Esophagus muscularis mucosa (tissue), 4 donors: ENCODE results near the gene FAM107B. TPM values are rescaled to one million over a fixed set of nuclear protein-coding genes. Genes with fewer than 3 reads are reported as not detected.

Experiments used
- DNase-seq: peaks from one replicate; pipeline ENCODE4 v3.0.0-alpha.2; 2017; ENCODE audit errors: extremely low spot score
- H3K27ac ChIP-seq, 4 donors: fragments of 200-600 bp; sonication (generic); replicated peaks in 1 of 4; 1 replicate in 3 of 4; 2 replicates in 1 of 4; pipeline ENCODE4 v1.5.1; 2016 to 2019; ENCODE audit warnings: mild to moderate bottlenecking in 1 of 4
- H3K27me3 ChIP-seq, 4 donors: fragments of 200-600 bp; sonication (generic); one replicate each; pipeline versions ENCODE4 v1.5.1 to v1.6.0; 2016 to 2019
- H3K36me3 ChIP-seq, 4 donors: fragments of 200-600 bp; sonication (generic); one replicate each; pipeline ENCODE4 v1.5.1; 2016 to 2019
- H3K4me1 ChIP-seq, 4 donors: fragments of 200-600 bp; sonication (generic); one replicate each; pipeline ENCODE4 v1.5.1; 2016 to 2019
- H3K4me3 ChIP-seq, 4 donors: fragments of 200-600 bp; sonication (generic); 1 replicate in 2 of 4; 2 replicates in 2 of 4; pipeline ENCODE4 v1.5.1; 2016 to 2019; ENCODE audit warnings: mild to moderate bottlenecking in 4 of 4, moderate library complexity in 1 of 4
- H3K9me3 ChIP-seq, 4 donors: fragments of 200-600 bp; sonication (generic); 1 replicate in 3 of 4; 2 replicates in 1 of 4; pipeline ENCODE4 v1.5.1; 2016 to 2019
- EP300 ChIP-seq: sonication (generic); formaldehyde crosslinking; IDR thresholded peaks from one replicate; pipeline ENCODE4 v1.6.1; 2017; ENCODE audit warnings: antibody characterized with exemption
- POLR2A ChIP-seq: fragments of 450-650 bp; IDR thresholded peaks from one replicate; pipeline ENCODE4 v1.6.1; 2017; ENCODE audit warnings: antibody characterized with exemption, moderate library complexity, mild to moderate bottlenecking, low read depth
- POLR2AphosphoS5 ChIP-seq, 2 donors: sonication (generic); formaldehyde crosslinking; IDR thresholded peaks; one replicate each; pipeline ENCODE4 v1.6.1; 2017; ENCODE audit warnings: antibody characterized with exemption in 2 of 2
- WGBS: methylation state at CpG from one replicate; pipeline ENCODE4 v1.1.5; 2018; 5-methylcytosine and 5-hydroxymethylcytosine counted together
- intact Hi-C: fragments of 100-400 bp; cut with DNase I; formaldehyde crosslinking; loops from one replicate; pipeline ENCODE4 v1.15.1; 2023
- total RNA-seq, 4 donors: library from RNA; depleted of rRNA; stranded (reverse); fragments of >200 nt; gene quantifications; one replicate each; pipeline versions ENCODE4 v1.1.0 to v1.2.1, GENCODE V29; 2016
- TF ChIP-seq, protein P1 (sequence below), 3 experiments: fragments of 200-600 bp in 2 of 3; fragments of 450-650 bp in 1 of 3; sonication (generic) in 2 of 3; IDR thresholded peaks; one replicate each; pipeline ENCODE4 v1.5.1; 2017 to 2019; ENCODE audit warnings: antibody characterized with exemption in 3 of 3, mild to moderate bottlenecking in 2 of 3, moderate library complexity in 1 of 3

The FAM107B gene
- total RNA-seq, 4 donors from 2014 or later: 7.5 to 14.1 (median 9.4) TPM

DNA sequence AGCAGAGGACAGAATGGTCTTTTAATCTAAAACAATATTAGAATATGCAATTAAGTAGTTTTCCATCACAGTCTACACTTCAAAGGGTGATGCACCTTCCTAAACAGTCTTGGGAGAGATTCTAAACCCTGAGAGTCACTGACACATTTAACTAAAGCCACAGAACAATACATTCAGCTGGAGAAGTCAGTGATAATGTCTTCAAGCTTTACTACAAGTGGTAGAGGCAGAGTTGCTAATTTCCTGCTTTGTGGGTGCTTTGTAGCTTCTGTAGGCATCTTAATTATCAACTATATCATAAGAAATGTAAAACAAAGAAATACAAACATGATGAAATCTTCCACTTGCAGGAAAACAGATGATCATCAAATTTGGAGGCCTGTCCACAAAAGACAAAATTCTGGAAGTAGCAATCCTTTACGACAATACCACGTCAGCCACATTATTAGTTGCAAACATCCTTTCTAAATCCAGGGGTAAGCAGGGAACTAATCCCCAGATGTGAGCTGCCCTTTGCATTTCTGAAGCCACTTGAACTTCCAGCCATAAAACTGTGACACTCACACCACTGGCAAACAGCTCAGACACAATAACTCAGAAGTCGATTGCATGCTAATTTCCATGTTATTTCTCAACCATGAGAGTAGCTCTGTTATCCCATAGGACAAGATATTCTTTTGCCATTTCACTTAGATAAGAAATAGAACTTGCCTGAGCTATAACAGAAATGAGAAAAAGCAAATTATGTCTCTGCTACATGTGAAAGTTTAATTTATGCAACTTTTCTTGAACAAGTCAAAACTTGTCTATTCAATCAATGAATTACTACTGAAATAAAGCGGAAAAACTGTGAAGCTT, 212.2 kb downstream of the FAM107B start:
- Histone ChIP-seq H3K36me3 (no peaks in the 10 kb centered on the region), H3K4me1 (peaks cover 0 to 11% (median 0%) of the 10 kb centered on the region in 4 donors), H3K27me3 (no peaks in the 10 kb centered on the region), H3K9me3 (no peaks in the 10 kb centered on the region), H3K27ac (no peak overlapping the region), H3K4me3 (no peak overlapping the region)
- intact Hi-C loops: no loop called here
- DNase-seq: no peak
- WGBS: 77% methylated on average over 4 of the region's 4 CpGs
- no peak for TF ChIP-seq POLR2A
- TF ChIP-seq, protein P1, sequence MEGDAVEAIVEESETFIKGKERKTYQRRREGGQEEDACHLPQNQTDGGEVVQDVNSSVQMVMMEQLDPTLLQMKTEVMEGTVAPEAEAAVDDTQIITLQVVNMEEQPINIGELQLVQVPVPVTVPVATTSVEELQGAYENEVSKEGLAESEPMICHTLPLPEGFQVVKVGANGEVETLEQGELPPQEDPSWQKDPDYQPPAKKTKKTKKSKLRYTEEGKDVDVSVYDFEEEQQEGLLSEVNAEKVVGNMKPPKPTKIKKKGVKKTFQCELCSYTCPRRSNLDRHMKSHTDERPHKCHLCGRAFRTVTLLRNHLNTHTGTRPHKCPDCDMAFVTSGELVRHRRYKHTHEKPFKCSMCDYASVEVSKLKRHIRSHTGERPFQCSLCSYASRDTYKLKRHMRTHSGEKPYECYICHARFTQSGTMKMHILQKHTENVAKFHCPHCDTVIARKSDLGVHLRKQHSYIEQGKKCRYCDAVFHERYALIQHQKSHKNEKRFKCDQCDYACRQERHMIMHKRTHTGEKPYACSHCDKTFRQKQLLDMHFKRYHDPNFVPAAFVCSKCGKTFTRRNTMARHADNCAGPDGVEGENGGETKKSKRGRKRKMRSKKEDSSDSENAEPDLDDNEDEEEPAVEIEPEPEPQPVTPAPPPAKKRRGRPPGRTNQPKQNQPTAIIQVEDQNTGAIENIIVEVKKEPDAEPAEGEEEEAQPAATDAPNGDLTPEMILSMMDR (IDR thresholded peaks at IDR 0.05): no peak
- TF ChIP-seq POLR2AphosphoS5 (IDR thresholded peaks at IDR 0.05): no peak
- no peak for TF ChIP-seq EP300

DNA sequence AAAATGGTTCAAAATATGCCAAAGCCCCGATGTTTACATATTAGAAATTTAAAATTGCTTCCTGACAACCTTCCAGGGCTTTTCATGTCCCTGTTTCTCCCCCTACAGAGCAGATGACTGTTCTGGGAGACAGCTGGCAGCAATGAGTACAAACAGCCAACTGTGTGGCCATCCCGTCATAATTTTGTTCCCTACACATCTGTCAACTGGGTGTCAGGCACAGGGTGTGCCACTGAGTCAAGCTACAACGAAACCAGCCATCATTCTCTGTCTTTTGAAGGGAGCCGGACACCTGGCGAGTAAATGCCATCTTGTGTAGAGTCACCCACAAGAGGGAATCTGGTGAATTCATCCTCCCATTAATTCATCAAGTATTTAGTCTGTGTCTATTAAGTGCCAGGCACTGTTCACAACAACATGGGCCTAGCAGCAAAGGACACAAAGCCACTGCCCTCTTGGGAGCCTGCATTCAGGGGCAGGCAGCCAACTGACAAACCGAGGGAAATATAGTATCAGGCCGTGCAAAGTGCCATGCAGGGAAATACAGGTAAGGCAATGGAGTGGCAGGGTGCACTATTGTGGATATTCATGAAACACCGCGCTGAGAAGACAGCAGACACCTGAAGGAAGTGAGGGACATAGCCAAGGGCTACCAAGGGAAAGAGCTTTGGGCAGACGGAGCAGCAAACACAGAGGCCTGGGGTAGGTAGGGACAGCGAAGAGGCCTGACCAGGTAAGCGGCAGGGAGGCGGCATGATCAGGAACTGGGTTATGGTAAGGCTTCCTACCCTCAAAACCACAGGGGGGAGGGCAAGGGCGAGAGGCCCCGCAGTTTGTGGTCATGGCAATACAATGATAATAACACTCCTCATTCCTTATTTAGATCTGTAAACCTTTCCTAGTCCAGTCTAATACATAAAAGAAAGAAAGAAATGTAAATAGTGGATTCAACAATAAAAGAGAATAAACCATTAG, 213.6 kb downstream of the FAM107B start:
- WGBS: 83% methylated on average over 15 of the region's 15 CpGs
- intact Hi-C loops: no loop called here
- no peaks in the 10 kb centered on the region for H3K36me3 ChIP-seq

DNA sequence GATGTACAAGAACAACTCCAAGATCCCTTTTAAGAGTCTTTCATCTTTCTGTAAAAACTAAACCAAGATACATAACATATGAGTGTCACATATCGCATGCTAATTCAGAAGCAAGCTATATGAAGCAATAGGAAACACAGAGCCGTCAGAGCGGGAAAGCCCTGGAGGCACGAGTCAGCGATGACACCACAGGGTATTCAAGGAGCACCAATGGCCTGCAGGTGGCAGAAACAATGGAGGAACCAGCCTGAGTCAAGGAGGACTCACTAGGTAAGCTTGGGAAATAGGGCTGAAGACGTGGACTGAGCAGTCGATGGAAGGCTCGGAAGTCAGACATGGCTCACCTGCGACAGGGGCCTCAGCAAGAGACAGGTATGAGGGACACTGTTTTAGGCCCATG, 214.4 kb downstream of the FAM107B start:
- no peaks in the 10 kb centered on the region for H3K27me3 ChIP-seq
- no peak for TF ChIP-seq POLR2A
- TF ChIP-seq, protein P1 (IDR thresholded peaks at IDR 0.05): peak in 1 of 3 experiments; percentile 17
- H3K4me1 ChIP-seq: peaks cover 0 to 22% (median 14%) of the 10 kb centered on the region in 4 donors
- no peaks in the 10 kb centered on the region for H3K36me3 ChIP-seq
- WGBS: 76% methylated on average over 9 of the region's 9 CpGs
- no peaks in the 10 kb centered on the region for H3K9me3 ChIP-seq
- DNase-seq: no peak
- H3K4me3 ChIP-seq: no peak overlapping the region
- intact Hi-C loops: no loop called here
- H3K27ac ChIP-seq: no peak overlapping the region

More for the DNA sequence above, 213.6 kb downstream of the FAM107B start:
- no peak for DNase-seq
- Histone ChIP-seq H3K27ac (no peak overlapping the region), H3K9me3 (no peaks in the 10 kb centered on the region), H3K27me3 (no peaks in the 10 kb centered on the region), H3K4me1 (peaks cover 0 to 18% (median 7%) of the 10 kb centered on the region in 4 donors), H3K4me3 (no peak overlapping the region)
- TF ChIP-seq POLR2A (no peak), EP300 (no peak), POLR2AphosphoS5 (IDR thresholded peaks at IDR 0.05) (no peak)
- TF ChIP-seq, protein P1 (IDR thresholded peaks at IDR 0.05): no peak

GRCh38 chr10:14558025-14558424, 216.7 kb downstream of the FAM107B start:
- Histone ChIP-seq H3K4me3 (no peak overlapping the region), H3K27ac (no peak overlapping the region), H3K9me3 (no peaks in the 10 kb centered on the region), H3K4me1 (peaks cover 0 to 17% (median 14%) of the 10 kb centered on the region in 4 donors), H3K36me3 (no peaks in the 10 kb centered on the region), H3K27me3 (no peaks in the 10 kb centered on the region)
- no peak for DNase-seq
- 94% methylated on average over 12 of the region's 12 CpGs for WGBS
- TF ChIP-seq, protein P1 (IDR thresholded peaks at IDR 0.05): no peak
- no peak for TF ChIP-seq POLR2A
- TF ChIP-seq POLR2AphosphoS5 (IDR thresholded peaks at IDR 0.05): no peak
- no peak for TF ChIP-seq EP300
- intact Hi-C loops: no loop called here
